ENCODE results near the gene HDAC5. TPM values are rescaled to one million over a fixed set of nuclear protein-coding genes. Genes with fewer than 3 reads are reported as not detected.

The HDAC5 gene
- total RNA-seq, 1 donor from 2014 or later = 15.0 TPM

- intact Hi-C loops (cut with micrococcal nuclease) = no loop called here
Observed at GRCh38 chr17:44091200-44091997, 32.0 kb downstream of the HDAC5 start.

DNA sequence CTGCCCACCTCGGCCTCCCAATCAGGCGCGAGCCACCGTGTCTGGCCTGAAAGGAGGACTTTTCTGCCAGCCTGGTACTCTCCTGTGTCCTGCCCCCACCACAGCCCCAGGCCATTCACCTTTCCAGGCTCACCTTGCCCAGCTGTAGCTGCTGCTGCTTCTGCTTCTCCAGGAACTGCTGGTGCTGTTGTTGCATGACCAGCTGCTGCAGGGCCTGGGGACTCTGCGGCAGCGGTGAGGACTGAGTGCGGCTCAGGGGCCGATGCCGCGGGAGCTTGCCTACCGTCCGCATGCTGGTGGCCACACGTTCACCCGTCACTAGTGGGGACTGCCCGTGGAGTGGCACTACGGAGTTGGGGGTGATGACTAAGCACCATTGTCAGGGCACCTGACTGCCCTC lies 35.2 kb downstream of the HDAC5 start:
- intact Hi-C loops (cut with micrococcal nuclease) = no loop called here

- intact Hi-C loops (cut with micrococcal nuclease) = loop anchor here (2.0 kb wide), 1 partner anchor 23 kb away; no protein-coding TSS in a partner anchor
Observed at GRCh38 chr17:44087319-44087718, 36.1 kb downstream of the HDAC5 start.

DNA sequence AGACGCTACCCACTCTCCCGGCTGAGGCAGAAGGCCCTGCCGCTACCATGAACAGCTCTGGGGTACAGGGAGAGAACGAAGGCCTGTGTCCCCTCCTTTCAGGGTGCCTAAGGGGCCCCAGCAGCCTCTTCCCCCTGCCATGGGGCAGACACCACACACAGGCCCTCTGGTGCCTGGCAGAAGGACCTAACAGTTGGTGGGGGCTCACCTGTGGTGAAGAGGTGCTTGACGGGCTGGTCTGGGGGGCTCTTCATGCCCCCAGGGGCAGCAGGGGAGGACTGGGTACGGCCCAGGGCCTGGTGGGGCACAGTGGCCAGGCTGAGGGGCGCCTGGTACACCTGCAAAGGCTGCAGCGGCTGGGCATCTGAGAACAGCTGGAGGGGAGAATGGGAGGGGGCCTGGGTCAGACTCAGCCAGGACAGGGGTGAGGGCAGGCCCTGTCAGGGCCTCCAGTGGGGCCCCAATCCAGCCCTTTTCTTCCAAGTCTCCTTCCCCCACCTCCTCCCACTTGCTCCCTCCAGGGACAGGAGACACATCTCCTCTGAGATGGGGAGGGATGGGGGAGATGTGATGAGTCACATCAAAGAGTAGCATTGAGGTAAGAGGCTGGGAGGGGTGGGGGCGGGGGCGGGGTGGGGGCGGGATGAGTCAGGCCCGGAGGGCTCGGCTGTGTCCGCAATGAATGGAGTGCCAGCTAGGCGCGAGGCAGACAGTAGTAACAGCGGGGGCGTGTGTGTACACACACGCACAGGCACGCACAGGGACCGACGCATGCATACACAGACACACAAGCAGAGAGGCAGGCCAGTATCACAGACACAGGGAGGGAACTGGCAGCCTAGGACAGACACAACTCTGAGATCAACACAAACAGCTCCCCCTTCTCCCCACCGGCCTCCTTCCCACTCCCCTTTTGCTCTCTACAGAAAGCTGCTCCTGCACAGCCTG lies 36.8 kb downstream of the HDAC5 start:
- intact Hi-C loops (cut with micrococcal nuclease) = loop anchor here (2.0 kb wide), 1 partner anchor 24 kb away; no protein-coding TSS in a partner anchor

DNA sequence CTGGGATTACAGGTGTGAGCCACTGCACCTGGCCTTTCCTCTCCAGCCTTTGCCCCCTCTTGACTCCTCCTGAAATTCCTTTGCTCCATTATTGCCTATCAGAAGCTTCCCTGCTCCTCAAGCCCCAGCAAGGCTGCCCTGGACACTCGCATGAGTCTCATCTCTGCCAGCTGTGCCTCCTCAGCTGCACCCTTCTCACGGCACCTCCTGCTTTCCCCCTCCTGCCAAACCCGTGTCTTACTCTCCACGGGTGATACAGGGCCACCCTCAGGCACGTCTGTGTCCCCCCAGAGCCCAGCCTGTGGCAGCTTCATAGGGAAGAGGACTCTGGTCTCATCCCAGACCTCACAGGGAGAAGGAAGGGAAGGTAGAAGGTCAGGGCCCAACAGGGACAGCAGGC lies 37.5 kb downstream of the HDAC5 start:
- intact Hi-C loops (cut with micrococcal nuclease) = loop anchor here (2.0 kb wide), 1 partner anchor 25 kb away; no protein-coding TSS in a partner anchor

DNA sequence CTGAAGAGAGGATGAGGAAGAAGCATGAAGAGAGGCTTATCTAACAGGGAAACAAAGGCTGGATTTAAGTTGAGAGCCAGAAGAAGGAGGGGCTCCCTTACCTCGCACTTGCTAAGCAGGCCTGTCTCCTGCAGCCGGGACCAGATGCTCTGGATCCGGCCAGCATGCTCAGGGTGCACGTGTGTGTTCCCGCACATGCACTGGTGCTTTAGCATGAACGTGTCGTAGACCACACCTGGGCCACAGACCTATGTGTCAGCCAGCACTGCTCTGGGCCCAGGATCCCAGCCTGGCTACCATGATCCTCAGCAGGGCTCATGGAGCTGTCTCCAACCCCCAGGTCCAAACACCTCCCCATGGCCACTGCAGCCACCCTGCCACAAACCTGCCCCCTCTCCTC lies 38.5 kb downstream of the HDAC5 start:
- intact Hi-C loops (cut with micrococcal nuclease) = loop anchor here (1.0 kb wide), 1 partner anchor 141 kb away; no protein-coding TSS in a partner anchor

- intact Hi-C loops (cut with micrococcal nuclease) = loop anchor here (1.0 kb wide), 1 partner anchor 140 kb away; no protein-coding TSS in a partner anchor
Observed at GRCh38 chr17:44084131-44084538, 39.3 kb downstream of the HDAC5 start.

GRCh38 chr17:44083250-44083849 lies 40.1 kb downstream of the HDAC5 start:
- intact Hi-C loops (cut with micrococcal nuclease) = no loop called here

GRCh38 chr17:44082256-44082927 lies 41.0 kb downstream of the HDAC5 start:
- intact Hi-C loops (cut with micrococcal nuclease) = no loop called here

GRCh38 chr17:44081681-44082080 lies 41.8 kb downstream of the HDAC5 start:
- intact Hi-C loops (cut with micrococcal nuclease) = no loop called here

- intact Hi-C loops (cut with micrococcal nuclease) = no loop called here
Observed at GRCh38 chr17:44079877-44080821, 43.3 kb downstream of the HDAC5 start.

DNA sequence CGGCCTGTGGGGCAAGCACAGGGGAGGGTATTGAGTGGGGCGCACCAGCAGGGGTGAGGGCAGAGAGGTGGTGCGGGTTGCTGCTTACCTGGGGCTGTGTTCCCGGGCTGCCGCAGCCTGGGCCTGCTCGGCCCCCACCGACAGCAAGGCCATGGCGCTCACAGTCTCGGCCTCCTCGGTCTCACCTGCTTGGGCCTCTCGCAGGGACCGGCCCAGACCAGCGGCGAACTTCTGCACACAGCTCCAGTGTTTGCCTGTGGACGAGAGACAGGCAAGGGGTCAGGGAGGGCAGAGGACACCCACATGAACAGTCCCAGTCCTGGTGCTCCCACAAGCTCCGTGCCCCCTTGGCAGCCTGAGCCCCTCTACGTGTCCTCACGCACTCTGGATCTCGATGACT lies 45.0 kb downstream of the HDAC5 start:
- intact Hi-C loops (cut with micrococcal nuclease) = no loop called here

GRCh38 chr17:44077595-44077909 lies 45.9 kb downstream of the HDAC5 start:
- intact Hi-C loops (cut with micrococcal nuclease) = no loop called here

- intact Hi-C loops (cut with micrococcal nuclease) = no loop called here
Observed at GRCh38 chr17:44076716-44077594, 46.5 kb downstream of the HDAC5 start.

DNA sequence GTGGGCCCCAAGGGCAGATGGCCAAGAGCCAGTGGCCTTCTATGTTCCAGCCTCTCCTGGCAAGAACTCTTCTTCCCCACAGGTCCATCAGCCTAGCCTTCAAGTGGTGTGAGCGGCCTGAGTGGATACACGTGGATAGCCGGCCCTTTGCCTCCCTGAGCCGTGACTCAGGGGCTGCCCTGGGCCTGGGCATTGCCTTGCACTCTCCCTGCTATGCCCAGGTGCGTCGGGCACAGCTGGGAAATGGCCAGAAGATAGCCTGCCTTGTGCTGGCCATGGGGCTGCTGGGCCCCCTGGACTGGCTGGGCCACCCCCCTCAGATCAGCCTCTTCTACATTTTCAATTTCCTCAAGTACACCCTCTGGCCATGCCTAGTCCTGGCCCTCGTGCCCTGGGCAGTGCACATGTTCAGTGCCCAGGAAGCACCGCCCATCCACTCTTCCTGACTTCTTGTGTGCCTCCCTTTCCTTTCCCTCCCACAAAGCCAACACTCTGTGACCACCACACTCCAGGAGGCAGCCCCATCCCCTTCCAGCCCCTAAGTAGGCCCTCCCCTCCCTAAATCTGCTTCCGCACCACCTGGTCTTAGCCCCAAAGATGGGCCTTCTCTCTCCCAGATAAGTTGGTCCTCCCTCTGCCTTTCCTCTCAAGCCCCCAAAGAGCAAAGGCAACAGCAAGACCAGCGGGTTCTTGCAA lies 47.7 kb downstream of the HDAC5 start:
- intact Hi-C loops (cut with micrococcal nuclease) = no loop called here

DNA sequence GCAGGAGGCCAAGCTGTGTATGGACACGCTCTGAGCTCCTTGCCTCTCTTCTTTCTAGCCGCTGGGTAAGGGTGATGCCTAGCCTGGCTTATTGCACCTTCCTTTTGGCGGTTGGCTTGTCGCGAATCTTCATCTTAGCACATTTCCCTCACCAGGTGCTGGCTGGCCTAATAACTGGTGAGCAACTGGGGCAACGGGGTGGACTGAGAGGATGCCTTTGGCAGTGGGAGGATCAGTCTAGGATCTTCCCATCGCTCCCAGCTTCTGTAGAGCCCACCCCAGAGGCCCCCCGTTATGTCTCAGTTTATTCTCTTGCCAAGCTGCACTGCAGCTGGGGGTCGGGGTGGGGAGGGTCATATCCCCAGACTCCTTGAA lies 48.5 kb downstream of the HDAC5 start:
- intact Hi-C loops (cut with micrococcal nuclease) = loop anchor here (5.0 kb wide), 1 partner anchor 903 kb away; the partner anchor contains the start of gene NBR1

DNA sequence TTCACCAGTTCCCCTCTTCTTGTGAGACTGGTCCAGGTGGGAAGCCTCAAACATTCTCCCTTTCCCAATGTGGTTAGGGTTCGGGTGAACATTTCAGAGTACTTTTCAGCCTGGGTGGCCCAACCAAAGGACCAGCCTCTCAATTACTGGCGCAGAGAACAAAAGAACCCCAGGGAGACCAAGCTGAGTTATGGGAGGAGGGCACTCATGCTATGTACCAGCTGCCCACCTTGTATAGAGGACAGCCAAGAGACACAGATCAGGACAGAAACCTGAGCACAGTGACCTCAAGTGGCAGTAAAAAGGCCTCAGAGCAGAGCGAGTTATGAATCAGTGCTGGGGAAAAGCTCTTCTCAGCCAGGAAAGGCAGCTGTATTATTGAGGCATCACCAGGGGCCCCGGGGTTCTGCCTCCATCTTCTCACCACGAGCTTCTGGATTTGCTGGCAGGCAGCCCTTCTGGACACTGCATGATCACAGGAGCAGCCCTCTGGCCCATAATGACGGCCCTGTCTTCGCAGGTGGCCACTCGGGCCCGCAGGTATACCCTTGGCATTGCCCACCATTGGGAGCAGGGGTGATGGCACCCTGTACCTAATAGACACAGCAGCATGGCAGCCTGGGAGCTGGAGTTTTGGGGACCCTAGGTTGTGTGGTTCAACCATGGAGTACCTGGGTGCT lies 49.1 kb downstream of the HDAC5 start:
- intact Hi-C loops (cut with micrococcal nuclease) = loop anchor here (5.0 kb wide), 1 partner anchor 902 kb away; the partner anchor contains the start of gene NBR1

DNA sequence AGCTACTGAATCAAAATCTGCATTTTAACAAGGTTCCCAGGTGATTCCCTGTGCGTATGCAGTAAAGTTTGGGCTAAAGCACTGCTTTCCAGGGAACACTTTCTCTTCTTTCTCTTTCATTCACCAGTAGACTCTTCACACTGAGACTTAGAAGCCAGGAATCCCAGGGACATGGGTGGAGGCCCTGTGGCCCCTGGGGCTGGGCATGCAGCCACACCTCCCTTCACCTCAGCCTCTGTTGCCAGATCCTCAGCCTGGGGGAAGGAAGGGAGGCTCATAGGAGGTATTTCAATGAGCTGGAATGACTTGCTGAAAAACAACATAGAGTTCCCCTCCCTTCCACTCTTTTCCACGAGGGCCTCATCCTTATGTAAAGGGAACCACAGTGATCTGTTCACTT lies 51.7 kb downstream of the HDAC5 start:
- intact Hi-C loops (cut with micrococcal nuclease) = loop anchor here (2.0 to 5.0 kb wide), 3 partner anchors 65 to 899 kb away; partner anchors contain the start of gene NBR1
